ENCODE data around the gene AP5Z1. TPM values are rescaled to one million over a fixed set of nuclear protein-coding genes. Genes with fewer than 3 reads are reported as not detected.

Gene AP5Z1
- total RNA-seq, 2 experiments from 2014 or later, result 21.6 to 24.1 TPM

GRCh38 chr7:4786015-4786414 is 10.6 kb downstream of the AP5Z1 start:
- Mint-ChIP-seq H3K27me3 (no peaks in the 10 kb centered on the region), H3K4me1 (ENCODE audit: low read depth) (no peaks in the 10 kb centered on the region), H3K9me3 (no peaks in the 10 kb centered on the region), H3K4me3 (no peak overlapping the region), H3K36me3 (peaks cover 17% of the 10 kb centered on the region), H3K27ac (no peak overlapping the region)
- DNase-seq, result no peak
- ChIA-PET POLR2A (no interaction called here), CTCF (interaction anchor here (0.8 kb wide), 1 partner anchor 13 kb away, joined by 4 read pairs; no protein-coding TSS in a partner anchor)
- intact Hi-C loops (cut with micrococcal nuclease), result no loop called here

DNA sequence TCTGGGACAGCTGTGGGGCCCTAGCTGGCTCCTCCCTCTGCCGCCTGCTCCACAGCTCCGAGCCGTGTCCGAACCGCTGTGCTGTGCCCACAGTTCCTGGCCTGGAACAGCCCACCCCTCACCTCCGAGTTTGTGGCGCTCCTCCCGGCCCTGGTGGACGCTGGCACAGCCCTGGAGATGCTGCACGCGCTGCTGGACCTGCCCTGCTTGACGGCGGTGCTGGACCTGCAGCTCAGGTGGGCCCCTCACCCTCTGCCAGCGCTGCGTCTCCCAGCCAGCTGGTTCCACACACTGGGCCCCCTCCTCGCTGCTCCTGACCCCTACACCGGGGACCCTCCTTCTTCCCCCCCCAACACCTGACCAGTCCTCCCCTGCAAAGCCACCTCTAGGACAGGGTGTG is 12.1 kb downstream of the AP5Z1 start:
- intact Hi-C loops (cut with micrococcal nuclease), result no loop called here
- no peaks in the 10 kb centered on the region for H3K27me3 Mint-ChIP-seq

GRCh38 chr7:4787947-4788626 is 12.7 kb downstream of the AP5Z1 start:
- intact Hi-C loops (cut with micrococcal nuclease), result no loop called here
- CTCF ChIA-PET, result interaction anchor here (2.8 kb wide), 1 partner anchor 10 kb away, joined by 7 read pairs; no protein-coding TSS in a partner anchor
- peaks cover 14% of the 10 kb centered on the region for H3K36me3 Mint-ChIP-seq
- no peak overlapping the region for H3K4me3 Mint-ChIP-seq
- POLR2A ChIA-PET, result no interaction called here
- H3K4me1 Mint-ChIP-seq (ENCODE audit: low read depth), result no peaks in the 10 kb centered on the region
- no peaks in the 10 kb centered on the region for H3K9me3 Mint-ChIP-seq
- DNase-seq, result no peak
- no peaks in the 10 kb centered on the region for H3K27me3 Mint-ChIP-seq
- H3K27ac Mint-ChIP-seq, result no peak overlapping the region

More for the DNA sequence above, 12.1 kb downstream of the AP5Z1 start:
- CTCF ChIA-PET, result interaction anchor here (0.8 to 2.8 kb wide), 2 partner anchors 11 to 96 kb away, joined by 3 to 7 read pairs; partner anchors contain the start of gene RADIL
- no peak for DNase-seq
- peaks cover 14% of the 10 kb centered on the region for H3K36me3 Mint-ChIP-seq
- no peak overlapping the region for H3K4me3 Mint-ChIP-seq
- no peak overlapping the region for H3K27ac Mint-ChIP-seq
- H3K9me3 Mint-ChIP-seq, result no peaks in the 10 kb centered on the region
- no peaks in the 10 kb centered on the region for H3K4me1 Mint-ChIP-seq (ENCODE audit: low read depth)
- POLR2A ChIA-PET, result no interaction called here

- Mint-ChIP-seq H3K9me3 (no peaks in the 10 kb centered on the region), H3K4me3 (no peak overlapping the region), H3K27ac (no peak overlapping the region), H3K36me3 (peaks cover 14% of the 10 kb centered on the region), H3K27me3 (no peaks in the 10 kb centered on the region), H3K4me1 (ENCODE audit: low read depth) (no peaks in the 10 kb centered on the region)
- CTCF ChIA-PET, result interaction anchor here (2.8 kb wide), 1 partner anchor 10 kb away, joined by 7 read pairs; no protein-coding TSS in a partner anchor
- no peak for DNase-seq
- intact Hi-C loops (cut with micrococcal nuclease), result no loop called here
- POLR2A ChIA-PET, result interaction anchor here (0.9 kb wide), 1 partner anchor 13 kb away, joined by 5 read pairs; the partner anchor contains the start of gene AP5Z1
Measured at GRCh38 chr7:4788627-4789189, 13.3 kb downstream of the AP5Z1 start.

DNA sequence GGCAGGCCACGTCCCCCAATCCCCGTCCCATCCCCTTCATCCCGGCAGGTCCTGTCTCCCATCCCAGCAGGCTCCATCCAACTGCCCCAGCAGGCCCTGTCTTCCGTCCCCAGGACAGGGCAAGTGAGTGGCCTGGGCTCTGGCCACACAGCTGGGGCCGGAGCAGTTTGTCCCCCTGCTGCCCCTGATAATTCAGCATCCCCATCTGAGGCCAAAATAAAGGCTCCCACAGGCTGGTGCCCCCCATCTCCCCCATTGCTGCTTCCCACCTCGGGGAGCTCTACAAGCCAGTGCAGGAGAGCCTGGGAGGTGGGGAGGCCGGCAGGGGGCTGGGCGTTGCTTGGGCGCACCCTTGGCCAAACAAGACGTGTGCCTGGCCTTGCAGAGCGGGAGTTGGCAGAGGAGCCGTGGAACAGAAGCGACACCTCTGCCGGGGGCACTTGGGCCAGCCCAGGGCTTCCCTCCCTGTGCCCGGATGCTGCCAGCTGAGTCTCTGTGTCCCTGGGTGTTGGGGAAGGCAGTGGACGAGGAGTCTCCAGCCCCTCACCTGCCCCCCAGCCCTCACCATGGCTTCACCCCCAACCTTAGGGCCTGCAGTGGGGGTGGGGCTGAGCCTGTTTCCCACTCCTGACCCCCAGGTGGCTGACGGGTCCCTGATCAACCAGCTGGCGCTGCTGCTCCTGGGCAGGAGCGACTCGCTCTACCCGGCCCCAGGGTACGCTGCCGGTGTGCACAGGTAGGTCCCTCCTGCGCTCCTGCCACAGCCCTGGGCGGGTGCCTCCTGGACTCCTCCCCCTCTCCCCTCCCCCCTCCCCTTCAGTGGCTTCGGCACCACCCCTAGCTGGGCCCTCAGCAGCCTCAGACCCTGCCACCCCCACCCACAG is 14.0 kb downstream of the AP5Z1 start:
- intact Hi-C loops (cut with micrococcal nuclease), result no loop called here
- H3K4me1 Mint-ChIP-seq (ENCODE audit: low read depth), result no peaks in the 10 kb centered on the region
- POLR2A ChIA-PET, result interaction anchor here (0.9 kb wide), 1 partner anchor 14 kb away, joined by 5 read pairs; the partner anchor contains the start of gene AP5Z1
- H3K36me3 Mint-ChIP-seq, result peaks cover 14% of the 10 kb centered on the region
- CTCF ChIA-PET, result interaction anchor here (2.8 kb wide), 1 partner anchor 9 kb away, joined by 7 read pairs; no protein-coding TSS in a partner anchor
- no peak overlapping the region for H3K27ac Mint-ChIP-seq
- no peak overlapping the region for H3K4me3 Mint-ChIP-seq
- H3K9me3 Mint-ChIP-seq, result no peaks in the 10 kb centered on the region
- no peak for DNase-seq
- no peaks in the 10 kb centered on the region for H3K27me3 Mint-ChIP-seq

DNA sequence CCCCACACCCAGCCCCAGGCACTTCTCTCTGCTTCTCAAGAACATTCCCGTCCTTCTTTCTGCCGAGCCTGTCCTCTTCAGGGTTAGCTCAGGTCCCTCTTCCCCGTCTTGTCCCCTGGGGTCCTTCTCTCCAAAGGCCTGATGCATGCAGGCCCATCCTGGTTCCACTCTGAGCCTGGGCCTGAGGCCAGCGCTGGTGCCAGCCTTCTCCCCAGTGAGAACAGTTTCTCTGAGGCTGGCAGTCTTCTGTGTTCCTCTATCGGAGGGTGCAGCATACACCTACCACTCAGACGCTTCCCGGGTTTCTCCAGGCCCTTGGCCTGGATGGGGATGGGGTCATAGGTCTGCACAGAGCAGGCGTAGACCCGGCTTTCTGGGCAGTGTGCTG is 14.6 kb downstream of the AP5Z1 start:
- intact Hi-C loops (cut with micrococcal nuclease), result no loop called here
- H3K36me3 Mint-ChIP-seq, result peaks cover 14% of the 10 kb centered on the region
- POLR2A ChIA-PET, result no interaction called here

GRCh38 chr7:4790516-4790991 is 15.1 kb downstream of the AP5Z1 start:
- peaks cover 14% of the 10 kb centered on the region for H3K36me3 Mint-ChIP-seq
- POLR2A ChIA-PET, result no interaction called here
- H3K4me1 Mint-ChIP-seq (ENCODE audit: low read depth), result no peaks in the 10 kb centered on the region

More for the DNA sequence above, 14.6 kb downstream of the AP5Z1 start:
- H3K9me3 Mint-ChIP-seq, result no peaks in the 10 kb centered on the region
- no peaks in the 10 kb centered on the region for H3K4me1 Mint-ChIP-seq (ENCODE audit: low read depth)
- H3K27me3 Mint-ChIP-seq, result no peaks in the 10 kb centered on the region
- CTCF ChIA-PET, result no interaction called here
- H3K27ac Mint-ChIP-seq, result no peak overlapping the region
- H3K4me3 Mint-ChIP-seq, result no peak overlapping the region
- DNase-seq, result no peak

GRCh38 chr7:4791101-4791737 is 15.8 kb downstream of the AP5Z1 start:
- intact Hi-C loops (cut with micrococcal nuclease), result no loop called here
- Mint-ChIP-seq H3K36me3 (peaks cover 11% of the 10 kb centered on the region), H3K9me3 (no peaks in the 10 kb centered on the region), H3K27ac (no peak overlapping the region), H3K27me3 (no peaks in the 10 kb centered on the region), H3K4me1 (ENCODE audit: low read depth) (no peaks in the 10 kb centered on the region), H3K4me3 (no peak overlapping the region)
- CTCF ChIA-PET, result interaction anchor here (1.5 to 3.7 kb wide), 3 partner anchors 16 to 296 kb away, joined by 5 to 21 read pairs (median 6); partner anchors contain the start of gene AP5Z1
- DNase-seq, result no peak
- POLR2A ChIA-PET, result interaction anchor here (2.5 kb wide), 1 partner anchor 15 kb away, joined by 15 read pairs; the partner anchor contains the start of gene AP5Z1

More at GRCh38 chr7:4790516-4790991, 15.1 kb downstream of the AP5Z1 start:
- H3K27ac Mint-ChIP-seq, result no peak overlapping the region
- no peaks in the 10 kb centered on the region for H3K27me3 Mint-ChIP-seq
- no peak for DNase-seq
- CTCF ChIA-PET, result interaction anchor here (1.5 to 3.7 kb wide), 2 partner anchors 15 to 296 kb away, joined by 5 to 21 read pairs; partner anchors contain the start of gene AP5Z1
- H3K9me3 Mint-ChIP-seq, result no peaks in the 10 kb centered on the region
- H3K4me3 Mint-ChIP-seq, result no peak overlapping the region
- intact Hi-C loops (cut with micrococcal nuclease), result no loop called here

DNA sequence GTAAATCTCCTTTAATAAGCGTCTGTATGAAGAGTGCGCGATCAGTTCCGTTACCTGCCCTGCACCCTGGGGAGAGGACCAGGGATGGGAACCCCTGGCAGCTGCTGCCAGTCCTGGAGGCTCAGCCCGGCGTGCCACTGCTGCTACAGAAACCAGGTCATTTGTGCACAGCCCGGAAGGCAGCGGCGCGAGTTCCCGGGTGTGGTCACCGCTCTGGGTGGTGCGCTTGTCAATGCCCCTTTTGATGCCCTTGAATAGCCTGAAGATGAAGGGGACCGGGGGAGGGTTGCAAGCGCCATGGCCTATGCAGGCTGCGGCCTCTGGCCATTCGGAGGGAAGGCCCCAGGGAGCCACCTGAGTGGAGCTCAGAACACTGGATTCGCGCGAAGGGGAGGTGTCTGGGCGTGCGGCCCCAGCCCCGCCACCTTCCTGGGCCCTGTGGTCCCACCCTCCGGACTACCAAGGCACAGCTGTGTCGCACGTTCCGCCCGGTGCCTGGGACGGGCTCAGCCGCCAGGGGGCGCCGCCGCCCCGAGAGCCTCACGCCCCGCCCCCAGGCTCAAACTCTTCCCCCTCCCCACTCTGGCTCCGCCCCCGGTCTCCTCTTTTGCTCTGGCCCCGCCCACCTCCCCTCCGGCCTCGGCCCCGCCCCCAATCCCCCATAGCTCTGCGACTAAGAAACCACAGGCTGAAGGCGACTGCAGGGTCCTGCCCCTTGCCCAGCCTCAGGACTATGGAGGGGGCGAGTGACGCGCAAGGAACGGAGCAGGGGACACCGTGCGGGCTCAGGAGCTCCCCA is 16.5 kb downstream of the AP5Z1 start:
- peak; percentile 84 for DNase-seq
- POLR2A ChIA-PET, result interaction anchor here (1.4 to 2.5 kb wide), 2 partner anchors 16 to 182 kb away, joined by 4 to 15 read pairs; partner anchors contain the start of gene AP5Z1

GRCh38 chr7:4792537-4793126 is 17.2 kb downstream of the AP5Z1 start:
- peaks cover 11% of the 10 kb centered on the region for H3K36me3 Mint-ChIP-seq
- no peaks in the 10 kb centered on the region for H3K9me3 Mint-ChIP-seq
- CTCF ChIA-PET, result interaction anchor here (1.2 to 3.7 kb wide), 6 partner anchors 14 to 382 kb away, joined by 4 to 21 read pairs (median 6); partner anchors contain the start of genes AP5Z1 and RADIL
- no peak overlapping the region for H3K4me3 Mint-ChIP-seq
- intact Hi-C loops (cut with micrococcal nuclease), result loop anchor here (1.0 kb wide), 1 partner anchor 17 kb away; the partner anchor contains the start of gene AP5Z1
- no peaks in the 10 kb centered on the region for H3K4me1 Mint-ChIP-seq (ENCODE audit: low read depth)
- H3K27ac Mint-ChIP-seq, result no peak overlapping the region
- DNase-seq, result peak; percentile 26
- POLR2A ChIA-PET, result interaction anchor here (0.5 to 2.5 kb wide), 3 partner anchors 17 to 181 kb away, joined by 3 to 15 read pairs (median 4); partner anchors contain the start of gene AP5Z1
- no peaks in the 10 kb centered on the region for H3K27me3 Mint-ChIP-seq

More for the DNA sequence above, 16.5 kb downstream of the AP5Z1 start:
- CTCF ChIA-PET, result interaction anchor here (1.2 to 3.7 kb wide), 7 partner anchors 14 to 383 kb away, joined by 4 to 21 read pairs (median 6); partner anchors contain the start of genes AP5Z1 and RADIL
- Mint-ChIP-seq H3K4me3 (no peak overlapping the region), H3K36me3 (peaks cover 11% of the 10 kb centered on the region), H3K27me3 (no peaks in the 10 kb centered on the region), H3K27ac (no peak overlapping the region), H3K4me1 (ENCODE audit: low read depth) (no peaks in the 10 kb centered on the region), H3K9me3 (no peaks in the 10 kb centered on the region)
- intact Hi-C loops (cut with micrococcal nuclease), result loop anchor here (1.0 kb wide), 1 partner anchor 17 kb away; the partner anchor contains the start of gene AP5Z1
